COR-L47 (cell line): ENCODE data around the gene CLEC4E.
"Not testable (repeated sequence)": the region's sequence is repeated elsewhere in the genome, so short reads cannot be mapped to it uniquely, and the experiment has no call there.

ENCODE experiments used
- DNase-seq: peaks from one replicate; lab custom pipeline; 2025; lab: John Stamatoyannopoulos, UW

The CLEC4E gene

GRCh38 chr12:8537820-8538219 is 2.9 kb downstream of the CLEC4E start:
- DNase-seq, result not testable (repeated sequence)

- DNase-seq, result no peak
Measured at GRCh38 chr12:8532045-8532444, 8.7 kb downstream of the CLEC4E start.

- DNase-seq, result no peak
Measured at GRCh38 chr12:8527250-8528130, 13.2 kb downstream of the CLEC4E start.

- DNase-seq, result no peak
Measured at GRCh38 chr12:8519171-8519570, 21.5 kb downstream of the CLEC4E start.

GRCh38 chr12:8517971-8518370 is 22.7 kb downstream of the CLEC4E start:
- DNase-seq, result no peak

- DNase-seq, result no peak
Measured at GRCh38 chr12:8513256-8513655, 27.4 kb downstream of the CLEC4E start, which contains the start of gene CLEC4D. TSS of gene CLEC4D (plus strand) at chr12:8513503. CDS start at chr12:8513733, 230 bp downstream.

GRCh38 chr12:8508910-8509841 is 31.5 kb downstream of the CLEC4E start:
- DNase-seq, result no peak

- DNase-seq, result no peak
Measured at GRCh38 chr12:8508223-8508622, 32.5 kb downstream of the CLEC4E start.

- DNase-seq, result no peak
Measured at GRCh38 chr12:8507596-8507995, 33.1 kb downstream of the CLEC4E start.

- DNase-seq, result no peak
Measured at GRCh38 chr12:8504351-8504750, 36.4 kb downstream of the CLEC4E start.

- DNase-seq, result no peak
Measured at GRCh38 chr12:8501720-8502119, 39.0 kb downstream of the CLEC4E start.

- no peak for DNase-seq
Measured at GRCh38 chr12:8499616-8500015, 41.1 kb downstream of the CLEC4E start.

GRCh38 chr12:8496074-8496473 is 44.6 kb downstream of the CLEC4E start:
- DNase-seq, result not testable (repeated sequence)

GRCh38 chr12:8495671-8496070 is 45.0 kb downstream of the CLEC4E start:
- not testable (repeated sequence) for DNase-seq

- DNase-seq, result no peak
Measured at GRCh38 chr12:8493084-8493483, 47.6 kb downstream of the CLEC4E start.

- DNase-seq, result no peak
Measured at GRCh38 chr12:8491646-8492530, 48.8 kb downstream of the CLEC4E start.
